Measurements from ENCODE around the gene RPL41. TPM values are rescaled to one million over a fixed set of nuclear protein-coding genes. Genes with fewer than 3 reads are reported as not detected.

RPL41 gene
- total RNA-seq, 4 donors from 2014 or later, result 966 to 4,641 (median 3,066) TPM

GRCh38 chr12:56146492-56147460 is 30.3 kb downstream of the RPL41 start:
- H3K36me3 ChIP-seq, result peaks cover 4 to 35% (median 13%) of the 10 kb centered on the region in 3 donors
- H3K4me3 ChIP-seq, result no peak overlapping the region
- peaks cover 3 to 60% (median 18%) of the 10 kb centered on the region in 3 donors for H3K4me1 ChIP-seq
- intact Hi-C loops (cut with DNase I), result no loop called here
- 57% methylated on average over 13 of the region's 13 CpGs for WGBS, 2 donors
- TF ChIP-seq CTCF (IDR thresholded peaks at IDR 0.05), result no peak
- no peak for TF ChIP-seq POLR2A (IDR thresholded peaks at IDR 0.05)
- H3K27me3 ChIP-seq, result no peaks in the 10 kb centered on the region
- H3K9me3 ChIP-seq, result no peaks in the 10 kb centered on the region
- H3K27ac ChIP-seq, result peak overlapping the region in 2 of 4 donors; percentile 36 to 57
- no peak for DNase-seq

- H3K9me3 ChIP-seq, result no peaks in the 10 kb centered on the region
Observed at GRCh38 chr12:56150563-56150962, 34.1 kb downstream of the RPL41 start.

GRCh38 chr12:56151672-56152131 is 35.3 kb downstream of the RPL41 start:
- 3 to 18% methylated on average over 5 to 12 of the region's 12 CpGs for WGBS, 2 donors
- no peak for TF ChIP-seq POLR2A (IDR thresholded peaks at IDR 0.05)
- peak; percentile 57 to 90 (median 74) for TF ChIP-seq CTCF (IDR thresholded peaks at IDR 0.05)
- Histone ChIP-seq H3K27ac (peak overlapping the region; percentile 91 to 96 (median 96)), H3K9me3 (no peaks in the 10 kb centered on the region), H3K36me3 (peaks cover 0 to 6% (median 0%) of the 10 kb centered on the region in 3 donors), H3K4me3 (peak overlapping the region; percentile 43 to 83 (median 68)), H3K4me1 (peaks cover 12 to 42% (median 26%) of the 10 kb centered on the region in 3 donors), H3K27me3 (no peaks in the 10 kb centered on the region)
- intact Hi-C loops (cut with DNase I), result no loop called here
- no peak for DNase-seq

More at GRCh38 chr12:56150563-56150962, 34.1 kb downstream of the RPL41 start:
- no peaks in the 10 kb centered on the region for H3K27me3 ChIP-seq
- H3K4me3 ChIP-seq, result no peak overlapping the region
- intact Hi-C loops (cut with DNase I), result no loop called here
- peaks cover 12 to 46% (median 29%) of the 10 kb centered on the region in 3 donors for H3K4me1 ChIP-seq
- no peak for DNase-seq
- peaks cover 0 to 6% (median 0%) of the 10 kb centered on the region in 3 donors for H3K36me3 ChIP-seq
- H3K27ac ChIP-seq, result no peak overlapping the region
- TF ChIP-seq CTCF (IDR thresholded peaks at IDR 0.05), result no peak
- TF ChIP-seq POLR2A (IDR thresholded peaks at IDR 0.05), result no peak
- 54 to 61% methylated on average over 3 of the region's 3 CpGs for WGBS, 2 donors

GRCh38 chr12:56152132-56152755 is 35.8 kb downstream of the RPL41 start, which contains the start of gene MYL6B:
Gene MYL6B, plus strand, starts transcription at chr12:56152587. Its CDS starts 1,332 bp downstream, at chr12:56153919.
- H3K27ac ChIP-seq, result peak within 1 kb of the TSS; percentile 91 to 96 (median 96)
- no peaks in the 10 kb centered on the region for H3K27me3 ChIP-seq
- H3K4me1 ChIP-seq, result peaks cover 16 to 42% (median 21%) of the 10 kb centered on the region in 3 donors
- peak; percentile 58 for DNase-seq
- H3K4me3 ChIP-seq, result peak within 1 kb of the TSS; percentile 43 to 83 (median 68)
- intact Hi-C loops (cut with DNase I), result no loop called here
- 0 to 1% methylated on average over 7 to 25 of the region's 37 CpGs for WGBS, 2 donors
- H3K36me3 ChIP-seq, result peaks cover 0 to 6% (median 0%) of the 10 kb centered on the region in 3 donors
- H3K9me3 ChIP-seq, result no peaks in the 10 kb centered on the region
- peak in 2 of 4 donors; percentile 65 to 67 for TF ChIP-seq POLR2A (IDR thresholded peaks at IDR 0.05)
- peak in 2 of 6 experiments; percentile 1 to 32 for TF ChIP-seq CTCF (IDR thresholded peaks at IDR 0.05)

Data from esophagus squamous epithelium (tissue), 5 donors.